Measurements from ENCODE around the gene PDC.

DNA sequence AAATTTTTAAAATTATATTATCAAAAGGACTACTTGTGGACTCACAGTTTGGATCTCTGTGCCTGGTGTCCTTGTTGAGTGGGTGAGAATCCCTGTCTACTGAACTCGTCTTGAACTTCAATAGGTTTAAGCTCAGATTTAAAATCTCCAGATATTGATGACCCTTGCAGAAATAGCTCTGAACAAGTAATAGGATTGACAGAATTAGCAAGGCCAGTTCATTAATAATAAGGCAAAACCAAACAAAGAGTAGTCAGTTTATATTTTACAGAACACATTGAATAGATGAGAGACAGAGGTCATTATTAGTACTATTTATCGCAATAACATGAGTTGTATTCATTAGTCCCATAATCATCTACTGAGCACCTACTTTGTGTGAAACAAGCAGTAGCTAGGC, at the start of gene PDC:
- no peak for TF ChIP-seq BHLHE40 (IDR thresholded peaks at IDR 0.05; ENCODE audit: borderline replicate concordance)
- TF ChIP-seq PKNOX1 (IDR thresholded peaks at IDR 0.05): no peak
- no peak for TF ChIP-seq SUZ12 (IDR thresholded peaks at IDR 0.05)
- TF ChIP-seq HDGF (IDR thresholded peaks at IDR 0.05; ENCODE audit: borderline replicate concordance): no peak
- no peak for TF ChIP-seq SP1 (IDR thresholded peaks at IDR 0.05)
- no peak for TF ChIP-seq TARDBP (IDR thresholded peaks at IDR 0.05)
- TF ChIP-seq ARNT (IDR thresholded peaks at IDR 0.05): no peak
- TF ChIP-seq FOXK2 (IDR thresholded peaks at IDR 0.05): no peak
- no peak for TF ChIP-seq FOXM1 (IDR thresholded peaks at IDR 0.05; ENCODE audit: borderline replicate concordance)
- TF ChIP-seq ELF4 (IDR thresholded peaks at IDR 0.05): no peak
- TF ChIP-seq LEF1 (IDR thresholded peaks at IDR 0.05; ENCODE audit: borderline replicate concordance): no peak
- no peak for TF ChIP-seq FOXA1 (IDR thresholded peaks at IDR 0.05)

Measured in HEK293T (cell line).